GM21447 (cell line): ENCODE results near the gene CNKSR2.

ENCODE experiments used
- ATAC-seq: cut with Tn5 transposase; IDR thresholded peaks from one replicate; pipeline ENCODE4 v1.9.1; 2021; ENCODE audit not compliant: unreplicated experiment

Gene CNKSR2

DNA sequence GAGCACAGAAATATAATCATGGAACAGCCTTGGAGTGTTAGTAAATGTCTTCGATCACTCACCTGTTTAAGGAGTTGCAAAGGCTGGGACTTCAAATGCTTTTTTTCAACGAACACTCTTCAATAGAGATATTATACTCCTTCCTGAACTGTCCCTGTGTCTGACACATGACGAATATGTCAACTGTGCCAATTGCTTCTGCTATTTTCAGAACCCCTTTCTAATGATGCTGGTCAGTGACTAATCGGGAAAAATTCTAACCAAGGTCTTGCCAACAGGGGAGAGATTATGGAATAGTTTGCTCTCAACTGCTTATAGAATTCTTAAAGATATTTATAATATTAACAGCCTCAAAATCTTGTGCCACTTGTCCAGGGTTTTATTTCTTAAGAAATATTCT is 292.5 kb downstream of the CNKSR2 start:
- ATAC-seq = no peak

DNA sequence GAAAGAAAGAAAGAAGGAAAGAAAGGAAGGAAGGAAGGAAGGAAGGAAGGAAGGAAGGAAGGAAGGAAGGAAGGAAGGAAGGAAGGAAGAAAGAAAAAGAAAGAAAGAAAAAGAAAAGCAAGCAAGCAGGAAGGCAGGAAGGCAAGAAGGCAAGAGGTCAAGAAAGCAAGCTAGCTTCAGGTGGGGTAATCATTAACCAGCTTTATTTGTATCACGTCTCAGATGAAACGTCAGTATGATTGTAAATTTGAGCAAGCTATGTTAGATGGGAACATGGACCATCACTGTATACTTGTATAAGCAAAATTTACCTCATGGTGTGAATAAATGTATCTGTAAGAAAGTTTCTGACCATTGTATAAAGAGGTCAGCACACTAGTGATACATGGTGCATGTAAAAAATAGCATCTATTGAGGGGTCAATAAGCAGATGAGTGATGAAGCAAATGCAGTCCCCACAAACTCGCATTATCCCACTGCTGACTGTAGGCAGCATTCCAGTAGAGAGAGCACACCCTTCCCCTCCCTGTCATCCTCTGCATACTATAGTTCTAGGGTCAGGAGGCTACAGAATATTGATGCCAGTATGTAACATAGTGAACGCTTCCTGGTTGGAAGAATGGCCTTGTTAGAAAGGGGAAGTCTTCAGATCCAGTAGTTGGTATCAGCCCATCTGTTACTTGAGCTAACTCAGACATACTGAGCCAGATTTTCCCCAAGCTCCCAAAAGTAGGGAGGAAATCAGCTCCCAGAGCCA is 300.4 kb downstream of the CNKSR2 start:
- ATAC-seq = no peak

DNA sequence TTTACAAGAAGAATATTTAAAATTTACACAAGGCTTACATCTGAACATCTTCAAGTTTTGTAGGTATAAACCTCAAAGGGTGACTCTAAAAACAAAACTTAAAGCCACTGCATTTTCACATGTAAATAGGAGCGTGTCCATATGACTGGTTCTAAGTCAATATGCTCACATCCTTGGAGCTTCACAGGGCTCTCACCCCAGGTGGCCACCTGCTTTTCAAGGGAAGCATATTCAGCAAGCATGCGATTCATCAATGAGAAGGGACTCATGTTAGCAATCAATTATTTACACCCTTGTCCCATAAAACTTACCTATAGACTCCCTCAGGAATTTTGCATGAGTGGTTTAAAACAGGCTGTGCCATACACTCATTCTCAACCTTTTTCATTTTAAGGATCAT is 301.7 kb downstream of the CNKSR2 start:
- ATAC-seq = no peak

DNA sequence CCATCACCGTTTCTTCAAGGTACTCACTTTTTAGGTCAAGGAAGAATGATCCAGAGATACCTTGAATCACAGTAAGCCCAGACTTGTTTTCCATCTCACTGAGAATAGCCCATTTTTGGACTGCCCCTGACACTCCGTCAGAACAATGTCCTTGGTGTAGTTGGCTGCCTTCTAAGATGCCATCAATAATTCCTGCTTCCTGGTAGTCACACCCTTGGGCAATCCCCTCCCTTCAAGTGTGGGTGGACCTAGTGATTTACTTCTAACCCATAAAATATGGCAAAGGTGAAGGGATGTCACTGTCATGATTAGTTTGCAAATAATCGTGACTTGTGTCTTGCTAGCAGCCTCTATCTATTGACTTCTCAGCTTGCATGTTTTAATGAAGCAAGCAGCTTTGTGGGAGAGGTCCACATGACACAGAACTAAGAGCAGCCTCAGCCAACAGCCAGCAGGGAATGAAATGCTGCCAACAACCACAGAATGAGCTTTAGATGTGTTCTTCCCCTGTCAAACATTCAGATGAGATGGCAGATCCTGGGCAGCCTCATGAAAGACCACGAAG is 303.9 kb downstream of the CNKSR2 start:
- no peak for ATAC-seq

DNA sequence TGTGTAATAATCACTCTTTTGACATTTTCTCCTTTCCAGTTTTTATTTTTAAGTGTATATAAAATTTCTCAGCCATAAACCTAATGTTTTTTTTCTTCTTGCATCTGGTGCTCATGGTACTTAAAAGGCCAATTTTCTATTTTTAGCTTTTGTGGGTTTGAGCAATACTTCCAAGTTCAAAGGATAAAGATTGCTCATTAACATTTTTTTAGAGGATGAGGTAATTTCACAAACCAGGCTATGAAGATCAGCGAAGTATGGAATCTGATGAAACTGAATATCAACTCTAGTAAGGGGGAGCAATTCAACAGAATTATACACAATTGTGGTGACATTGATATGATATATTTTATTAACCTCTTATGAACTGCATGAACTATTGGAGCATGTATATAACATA is 309.7 kb downstream of the CNKSR2 start:
- no peak for ATAC-seq

DNA sequence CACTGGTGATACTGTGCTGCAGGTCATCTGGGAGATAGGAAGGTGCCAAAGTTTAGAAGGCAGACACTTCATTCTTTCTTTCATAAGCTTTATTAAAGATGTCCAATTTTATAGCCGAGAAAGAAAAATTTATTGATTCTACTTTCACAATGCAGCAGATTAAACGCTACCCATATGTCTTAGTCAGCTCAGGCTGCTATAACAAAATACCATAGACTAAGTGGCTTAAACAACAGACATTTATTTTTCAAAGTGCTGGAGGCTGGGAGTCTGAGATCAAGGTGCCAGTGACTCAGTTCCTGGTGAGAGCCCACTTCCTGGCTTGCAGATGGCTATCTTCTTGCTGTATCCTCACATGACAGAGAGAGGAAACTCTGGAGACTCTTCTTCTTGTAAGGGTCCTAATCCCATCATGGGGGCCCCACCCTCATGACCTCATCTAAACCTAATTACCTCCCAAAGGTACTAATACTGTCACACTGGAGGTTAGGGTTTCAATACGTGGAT is 317.3 kb downstream of the CNKSR2 start:
- ATAC-seq = no peak

DNA sequence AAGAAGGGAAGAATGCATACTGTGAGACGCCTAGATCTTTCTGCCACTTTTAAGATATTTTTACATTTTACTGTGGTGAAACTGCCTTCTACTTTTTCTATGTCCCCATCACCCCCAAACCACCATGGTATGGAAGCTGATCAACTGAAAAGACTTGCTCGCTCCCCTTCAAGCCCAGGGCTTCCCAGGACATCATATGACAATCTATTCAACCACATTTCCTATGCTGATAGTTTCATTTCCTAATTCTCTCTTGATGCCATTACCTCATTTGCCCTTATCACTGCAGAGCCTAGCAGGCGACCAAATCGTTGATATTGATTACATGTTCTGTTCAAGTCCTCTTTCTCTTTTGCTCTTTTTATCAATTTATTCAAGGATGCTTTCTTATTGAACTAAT is 324.1 kb downstream of the CNKSR2 start:
- no peak for ATAC-seq

DNA sequence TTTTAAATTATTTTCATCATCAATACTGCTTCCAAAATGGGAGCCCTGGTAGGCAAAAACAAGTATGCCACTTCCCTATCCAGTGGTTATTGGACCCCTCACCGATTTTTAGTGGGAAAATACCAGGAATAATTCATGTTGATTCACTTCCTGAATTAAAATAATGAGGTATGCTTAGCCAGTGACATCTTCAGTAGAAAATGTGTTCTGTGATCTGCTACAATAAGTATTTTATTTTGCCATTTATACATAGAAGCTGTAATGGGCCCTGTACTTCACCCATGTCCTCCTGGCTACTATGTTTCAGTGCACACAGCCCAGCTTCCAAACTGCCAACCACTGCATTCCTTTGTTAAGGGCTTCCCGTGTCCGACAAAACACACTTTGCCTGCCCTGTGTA is 324.9 kb downstream of the CNKSR2 start:
- ATAC-seq = no peak

DNA sequence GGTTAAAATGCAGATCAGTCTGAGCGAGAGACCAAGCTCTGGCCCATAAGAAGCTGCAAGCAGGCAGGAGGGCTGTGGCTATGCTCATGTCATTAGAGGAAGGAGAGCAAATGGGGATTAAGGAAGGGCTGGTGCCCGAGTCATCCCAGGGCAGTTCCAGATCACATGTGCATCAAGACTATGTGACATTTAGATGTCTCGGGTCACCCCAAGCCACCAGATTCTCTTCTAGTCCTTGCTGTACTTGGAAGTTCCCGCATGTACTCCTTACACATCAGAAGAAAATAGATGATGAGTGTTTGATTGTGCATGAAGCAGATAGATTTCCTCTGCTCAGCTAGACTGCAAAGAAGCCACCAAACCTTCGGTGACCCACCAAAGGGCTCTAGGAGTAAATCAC is 326.1 kb downstream of the CNKSR2 start:
- no peak for ATAC-seq

DNA sequence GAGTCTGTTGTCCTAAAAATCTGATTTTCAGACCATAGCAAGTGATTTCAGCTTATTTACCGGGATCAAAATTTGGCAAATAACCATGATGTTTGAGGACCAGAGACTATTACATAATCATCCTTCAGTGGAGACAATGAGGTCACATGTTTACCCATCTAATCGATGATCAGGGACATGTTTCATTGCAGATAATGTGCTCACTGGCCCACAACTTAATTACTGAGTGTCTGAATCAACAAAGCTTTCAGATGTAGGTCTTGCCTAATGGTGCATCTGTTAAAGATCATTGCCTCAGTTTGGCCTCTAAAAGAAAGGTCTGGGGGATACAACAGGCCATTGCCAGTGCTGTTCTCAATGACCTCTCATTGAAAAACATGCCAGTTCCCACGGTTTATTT is 326.7 kb downstream of the CNKSR2 start:
- ATAC-seq = no peak

DNA sequence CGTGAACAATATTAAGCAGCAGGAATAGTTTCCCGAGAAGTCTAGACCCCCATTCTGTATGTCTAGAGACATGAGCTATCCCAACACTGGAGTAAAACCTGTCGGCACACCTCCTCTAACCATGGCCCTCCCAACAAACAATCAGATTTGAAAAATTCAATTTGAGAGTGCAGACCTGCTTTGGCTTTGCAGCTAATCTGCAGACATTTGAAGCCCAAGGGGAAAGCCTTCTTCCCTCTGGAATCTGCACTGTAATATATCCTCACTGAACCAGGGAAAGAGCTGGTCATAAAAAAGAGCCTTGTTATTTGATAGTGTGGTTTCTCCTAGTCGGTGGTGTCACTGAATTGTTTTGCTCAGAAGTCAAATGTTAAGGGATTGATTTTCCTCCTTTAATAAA is 328.5 kb downstream of the CNKSR2 start:
- no peak for ATAC-seq
